Occipital lobe (tissue), 3 donors: Measurements from ENCODE around the gene SCRG1. TPM values are rescaled to one million over a fixed set of nuclear protein-coding genes. Genes with fewer than 3 reads are reported as not detected.
A peak's percentile ranks its signal among the peaks of the same experiment; 100 is the strongest.

Experiments
- DNase-seq: peaks from one replicate; lab custom pipeline; 2025; lab: John Stamatoyannopoulos, UW
- small RNA-seq: library from RNA; depleted of rRNA; stranded (forward); fragments of <200 nt; gene quantifications from one replicate; pipeline ENCODE3, GENCODE V24; 2014
- total RNA-seq: library from RNA; depleted of rRNA; stranded (reverse); fragments of >200 nt; gene quantifications from one replicate; pipeline ENCODE4 v1.2.3, GENCODE V29; 2014

SCRG1 gene
- total RNA-seq, 1 donor from 2014 or later = 2.8 TPM

- DNase-seq = no peak
Observed at GRCh38 chr4:173362666-173363065, 36.2 kb downstream of the SCRG1 start.

GRCh38 chr4:173360587-173361221 is 38.2 kb downstream of the SCRG1 start:
- no peak for DNase-seq

GRCh38 chr4:173357939-173358338 is 41.0 kb downstream of the SCRG1 start:
- no peak for DNase-seq

GRCh38 chr4:173347467-173347866 is 51.4 kb downstream of the SCRG1 start:
- DNase-seq = no peak

- no peak for DNase-seq
Observed at GRCh38 chr4:173346074-173346473, 52.8 kb downstream of the SCRG1 start.

GRCh38 chr4:173345648-173346047 is 53.3 kb downstream of the SCRG1 start:
- DNase-seq = no peak

- no peak for DNase-seq
Observed at GRCh38 chr4:173343832-173344397, 55.0 kb downstream of the SCRG1 start.

- no peak for DNase-seq
Observed at GRCh38 chr4:173337463-173337862, 61.5 kb downstream of the SCRG1 start.

GRCh38 chr4:173334891-173335752 is 63.8 kb downstream of the SCRG1 start:
- peak; percentile 41 for DNase-seq

Small RNA genes lying within 50 kb of the gene (small RNA-seq; reads per million reads assigned to genes)
- not detected for gene RNU6-1096P

Other genes starting within 250 kb of the SCRG1 start
- 17.8 TPM for gene GALNT7, start 230.3 kb downstream of the SCRG1 start, total RNA-seq
- 20.4 TPM for gene HMGB2, start 64.8 kb downstream of the SCRG1 start, total RNA-seq
- 24.5 TPM for gene SAP30, start 28.2 kb downstream of the SCRG1 start, total RNA-seq
- gene HAND2, start 131.1 kb upstream of the SCRG1 start, total RNA-seq = not detected